GM12891 (cell line): ENCODE results near the gene BCAS2.

ENCODE experiments used
- POLR2A ChIP-seq: IDR thresholded peaks from 2 replicates; pipeline ENCODE4 v1.6.1; 2011; ENCODE audit warnings: low read depth, low read length, control low read depth
- POLR2AphosphoS5 ChIP-seq: IDR thresholded peaks from 2 replicates; pipeline ENCODE4 v1.6.1; 2011; ENCODE audit warnings: low read depth, low read length, control low read depth
- SPI1 ChIP-seq: IDR thresholded peaks from 2 replicates; pipeline ENCODE4 v1.6.1; 2011; ENCODE audit warnings: low read depth, low read length, control low read depth
- TAF1 ChIP-seq: IDR thresholded peaks from 2 replicates; pipeline ENCODE4 v1.6.1; 2011; ENCODE audit warnings: low read depth, low read length, control low read depth

- TF ChIP-seq POLR2A, result no peak
- TF ChIP-seq POLR2AphosphoS5, result no peak
- no peak for TF ChIP-seq TAF1
- no peak for TF ChIP-seq SPI1
Observed at GRCh38 chr1:114586513-114587047, 5.2 kb upstream of the BCAS2 start.
